ENCODE results near the gene CYP2A7.
"Not testable (repeated sequence)": the region's sequence is repeated elsewhere in the genome, so short reads cannot be mapped to it uniquely, and the experiment has no call there.

The CYP2A7 gene

DNA sequence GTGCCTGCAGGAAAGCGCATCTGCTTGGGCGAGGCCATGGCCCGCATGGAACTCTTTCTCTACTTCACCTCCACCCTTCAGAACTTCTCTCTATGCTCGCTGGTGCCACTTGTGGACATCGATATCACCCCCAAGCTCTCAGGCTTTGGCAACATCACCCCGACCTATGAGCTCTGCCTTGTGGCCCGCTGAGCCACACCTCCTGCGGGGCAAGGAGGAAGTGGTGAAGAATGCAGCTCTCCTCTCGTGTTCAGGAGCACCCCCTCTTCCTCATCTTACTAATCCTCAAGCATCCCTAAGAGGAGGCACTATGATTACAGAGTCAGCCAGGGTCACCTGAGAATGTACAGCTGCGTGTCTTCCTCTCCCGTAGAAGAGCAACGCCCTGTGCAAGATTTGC lies 17.9 kb upstream of the CYP2A7 start:
- DNase-seq (ENCODE audit: low read depth in 2 of 2); H3K4me3 ChIP-seq (replicated peaks in 1 of 2; ENCODE audit: low read depth in 2 of 2, low read length in 2 of 2): not testable (repeated sequence)

- not testable (repeated sequence) for H3K4me3 ChIP-seq (replicated peaks in 1 of 2; ENCODE audit: low read depth in 2 of 2, low read length in 2 of 2)
- peak in 1 of 2 donors; percentile 3 for DNase-seq (ENCODE audit: low read depth in 2 of 2)
Measured at GRCh38 chr19:40896843-40897789, 15.1 kb upstream of the CYP2A7 start.

DNA sequence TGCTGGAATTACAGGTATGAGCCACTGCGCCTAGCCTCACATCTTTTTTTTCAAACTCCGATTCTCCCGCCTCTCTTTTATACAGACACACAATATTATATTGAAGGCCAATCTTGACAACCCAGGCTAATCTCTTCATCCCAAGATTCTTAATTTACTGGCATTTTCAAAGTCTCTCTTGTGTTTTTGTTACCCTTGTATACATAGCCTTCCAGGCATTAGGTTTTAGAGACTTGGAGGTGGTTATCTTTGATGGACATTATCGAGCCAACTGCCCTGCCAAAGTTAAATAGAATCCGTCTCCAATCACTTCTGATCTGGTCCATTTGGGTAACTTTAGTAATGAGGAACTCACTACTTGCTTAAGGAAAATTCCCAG lies 14.4 kb upstream of the CYP2A7 start:
- DNase-seq (ENCODE audit: low read depth in 2 of 2) = no peak
- H3K4me3 ChIP-seq (replicated peaks in 1 of 2; ENCODE audit: low read depth in 2 of 2, low read length in 2 of 2) = no peak overlapping the region
- TF ChIP-seq, protein P1, sequence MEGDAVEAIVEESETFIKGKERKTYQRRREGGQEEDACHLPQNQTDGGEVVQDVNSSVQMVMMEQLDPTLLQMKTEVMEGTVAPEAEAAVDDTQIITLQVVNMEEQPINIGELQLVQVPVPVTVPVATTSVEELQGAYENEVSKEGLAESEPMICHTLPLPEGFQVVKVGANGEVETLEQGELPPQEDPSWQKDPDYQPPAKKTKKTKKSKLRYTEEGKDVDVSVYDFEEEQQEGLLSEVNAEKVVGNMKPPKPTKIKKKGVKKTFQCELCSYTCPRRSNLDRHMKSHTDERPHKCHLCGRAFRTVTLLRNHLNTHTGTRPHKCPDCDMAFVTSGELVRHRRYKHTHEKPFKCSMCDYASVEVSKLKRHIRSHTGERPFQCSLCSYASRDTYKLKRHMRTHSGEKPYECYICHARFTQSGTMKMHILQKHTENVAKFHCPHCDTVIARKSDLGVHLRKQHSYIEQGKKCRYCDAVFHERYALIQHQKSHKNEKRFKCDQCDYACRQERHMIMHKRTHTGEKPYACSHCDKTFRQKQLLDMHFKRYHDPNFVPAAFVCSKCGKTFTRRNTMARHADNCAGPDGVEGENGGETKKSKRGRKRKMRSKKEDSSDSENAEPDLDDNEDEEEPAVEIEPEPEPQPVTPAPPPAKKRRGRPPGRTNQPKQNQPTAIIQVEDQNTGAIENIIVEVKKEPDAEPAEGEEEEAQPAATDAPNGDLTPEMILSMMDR (IDR thresholded peaks at IDR 0.05; ENCODE audit: low read depth, low read length) = no peak

GRCh38 chr19:40893112-40893511 lies 11.1 kb upstream of the CYP2A7 start:
- TF ChIP-seq, protein P1 (IDR thresholded peaks at IDR 0.05; ENCODE audit: low read depth, low read length) = no peak
- DNase-seq (ENCODE audit: low read depth in 2 of 2) = no peak
- no peak overlapping the region for H3K4me3 ChIP-seq (replicated peaks in 1 of 2; ENCODE audit: low read depth in 2 of 2, low read length in 2 of 2)

DNA sequence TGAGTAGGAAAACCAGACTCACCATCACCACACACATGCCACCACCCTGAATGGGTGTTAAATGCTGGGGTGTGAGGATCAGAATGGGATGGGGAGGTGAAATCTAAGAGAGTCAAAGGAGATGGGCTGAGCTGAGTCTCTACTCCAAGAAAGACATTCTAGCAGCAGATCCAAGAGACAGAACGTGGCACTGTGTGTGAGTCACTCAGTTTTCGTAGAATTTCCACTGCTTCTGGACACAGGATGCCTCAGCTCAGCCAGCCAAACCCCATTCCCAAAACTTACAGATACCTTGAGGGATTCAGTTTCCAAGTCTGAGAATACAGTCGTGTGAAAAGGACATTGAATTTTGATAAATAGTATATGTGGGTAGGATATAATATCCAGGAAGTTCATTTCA lies 7.3 kb upstream of the CYP2A7 start:
- TF ChIP-seq, protein P1 (IDR thresholded peaks at IDR 0.05; ENCODE audit: low read depth, low read length) = no peak
- no peak overlapping the region for H3K4me3 ChIP-seq (replicated peaks in 1 of 2; ENCODE audit: low read depth in 2 of 2, low read length in 2 of 2)
- DNase-seq (ENCODE audit: low read depth in 2 of 2) = no peak

- TF ChIP-seq, protein P1 (IDR thresholded peaks at IDR 0.05; ENCODE audit: low read depth, low read length) = no peak
- H3K4me3 ChIP-seq (replicated peaks in 1 of 2; ENCODE audit: low read depth in 2 of 2, low read length in 2 of 2) = no peak overlapping the region
- DNase-seq (ENCODE audit: low read depth in 2 of 2) = no peak
Measured at GRCh38 chr19:40888191-40888590, 6.2 kb upstream of the CYP2A7 start.

DNA sequence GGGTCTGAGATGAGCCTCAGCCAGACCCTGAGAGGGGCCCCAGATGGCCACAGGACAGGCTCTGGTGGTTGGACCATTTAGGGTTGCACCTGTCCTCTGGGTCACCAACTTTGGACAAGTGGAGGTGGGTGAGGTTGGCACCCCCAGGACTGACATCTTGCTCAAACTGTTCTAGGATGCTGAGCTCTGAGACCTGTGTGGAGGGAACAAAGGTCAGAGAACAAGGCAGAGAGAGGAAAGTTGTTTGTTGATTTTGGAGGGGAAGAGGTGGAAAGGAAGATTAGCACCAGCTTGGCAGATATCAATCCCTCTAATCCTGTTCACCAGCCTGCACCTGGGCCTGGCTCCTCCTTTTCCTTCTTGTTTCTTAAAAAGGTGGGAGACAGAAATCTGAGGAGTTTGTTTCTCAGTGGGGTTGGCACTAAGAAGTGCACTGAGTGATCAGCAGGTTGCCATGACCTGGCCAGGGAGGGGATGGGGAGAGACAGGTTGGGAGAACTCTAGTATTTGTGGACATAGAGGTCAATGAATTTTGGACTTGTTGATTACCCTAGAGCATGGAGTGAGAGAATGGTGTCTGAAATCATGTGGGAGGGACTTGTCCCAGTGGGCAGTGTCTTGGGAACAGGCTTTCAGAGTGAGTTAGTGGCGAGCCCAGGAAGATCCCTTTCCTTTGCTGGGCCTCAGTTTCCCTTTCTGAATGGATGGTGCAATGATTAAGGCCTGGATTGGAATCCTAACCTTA lies 2.3 kb upstream of the CYP2A7 start:
- not testable (repeated sequence) for DNase-seq (ENCODE audit: low read depth in 2 of 2); H3K4me3 ChIP-seq (replicated peaks in 1 of 2; ENCODE audit: low read depth in 2 of 2, low read length in 2 of 2)

GRCh38 chr19:40879349-40879748 lies 2.7 kb downstream of the CYP2A7 start:
- DNase-seq (ENCODE audit: low read depth in 2 of 2) = not testable (repeated sequence)

GRCh38 chr19:40875526-40875951 lies 6.5 kb downstream of the CYP2A7 start:
- DNase-seq (ENCODE audit: low read depth in 2 of 2) = peak in 1 of 2 donors; percentile 5

More at GRCh38 chr19:40879349-40879748, 2.7 kb downstream of the CYP2A7 start:
- H3K4me3 ChIP-seq (replicated peaks in 1 of 2; ENCODE audit: low read depth in 2 of 2, low read length in 2 of 2) = not testable (repeated sequence)

GRCh38 chr19:40874874-40875273 lies 7.2 kb downstream of the CYP2A7 start:
- DNase-seq (ENCODE audit: low read depth in 2 of 2); H3K4me3 ChIP-seq (replicated peaks in 1 of 2; ENCODE audit: low read depth in 2 of 2, low read length in 2 of 2): not testable (repeated sequence)

More at GRCh38 chr19:40875526-40875951, 6.5 kb downstream of the CYP2A7 start:
- not testable (repeated sequence) for H3K4me3 ChIP-seq (replicated peaks in 1 of 2; ENCODE audit: low read depth in 2 of 2, low read length in 2 of 2)

GRCh38 chr19:40873873-40874272 lies 8.2 kb downstream of the CYP2A7 start:
- not testable (repeated sequence) for H3K4me3 ChIP-seq (replicated peaks in 1 of 2; ENCODE audit: low read depth in 2 of 2, low read length in 2 of 2); DNase-seq (ENCODE audit: low read depth in 2 of 2)

All from cardiac fibroblast (primary cell).